Prostate gland (tissue), 2 donors: Measurements from ENCODE around the gene SSU72. TPM values are rescaled to one million over a fixed set of nuclear protein-coding genes. Genes with fewer than 3 reads are reported as not detected.

Experiments used
- DNase-seq: peaks from one replicate; pipeline ENCODE4 v3.0.0-alpha.2; 2019; ENCODE audit warnings: low spot score
- H3K27ac ChIP-seq, 2 donors: fragments of 200-600 bp; sonication (generic); 2 replicates each; pipeline ENCODE4 v1.5.1; 2017 to 2019
- H3K27me3 ChIP-seq: fragments of 200-600 bp; sonication (generic); replicated peaks from 2 replicates; pipeline ENCODE4 v1.5.1; 2019; ENCODE audit not compliant: insufficient read depth
- H3K36me3 ChIP-seq, 2 donors: fragments of 200-600 bp; sonication (generic); 1 replicate in 1 of 2; 2 replicates in 1 of 2; pipeline versions ENCODE4 v1.5.1 to v1.8.1; 2017 to 2019
- H3K4me1 ChIP-seq: fragments of 200-600 bp; sonication (generic); replicated peaks from 2 replicates; pipeline ENCODE4 v1.5.1; 2019
- H3K4me3 ChIP-seq, 2 donors: fragments of 200-600 bp; sonication (generic); 2 replicates each; pipeline ENCODE4 v1.5.1; 2017 to 2019
- H3K9me3 ChIP-seq: fragments of 200-600 bp; sonication (generic); 2 replicates; pipeline ENCODE4 v1.5.1; 2017
- CTCF ChIP-seq, 4 experiments: fragments of 200-600 bp in 2 of 4; fragments of 450-650 bp in 2 of 4; sonication (generic) in 2 of 4; IDR thresholded peaks; 1 replicate in 3 of 4; 2 replicates in 1 of 4; pipeline ENCODE4 v1.5.1; 2016 to 2019; ENCODE audit warnings: antibody characterized with exemption in 4 of 4, mild to moderate bottlenecking in 2 of 4, moderate library complexity in 2 of 4
- POLR2A ChIP-seq: fragments of 450-650 bp; IDR thresholded peaks from one replicate; pipeline ENCODE4 v1.6.1; 2016; ENCODE audit warnings: antibody characterized with exemption, mild to moderate bottlenecking
- POLR2AphosphoS5 ChIP-seq: sonication (generic); formaldehyde crosslinking; IDR thresholded peaks from one replicate; pipeline ENCODE4 v1.6.1; 2017; ENCODE audit warnings: antibody characterized with exemption
- WGBS: methylation state at CpG from one replicate; pipeline ENCODE4 v1.1.5; 2018; 5-methylcytosine and 5-hydroxymethylcytosine counted together
- intact Hi-C: fragments of 100-400 bp; cut with DNase I; formaldehyde crosslinking; loops from one replicate; pipeline ENCODE4 v1.14.2; 2022
- total RNA-seq, 2 donors: library from RNA; depleted of rRNA; stranded (reverse); fragments of >200 nt; gene quantifications; one replicate each; pipeline ENCODE4 v1.1.0, GENCODE V29; 2016

SSU72 gene
- total RNA-seq, 2 donors from 2014 or later, result 173 to 203 TPM

GRCh38 chr1:1541956-1542765 lies 32.5 kb downstream of the SSU72 start:
- 67% methylated on average over 37 of the region's 37 CpGs for WGBS
- TF ChIP-seq POLR2A (no peak), POLR2AphosphoS5 (no peak), CTCF (IDR thresholded peaks at IDR 0.05) (no peak)

DNA sequence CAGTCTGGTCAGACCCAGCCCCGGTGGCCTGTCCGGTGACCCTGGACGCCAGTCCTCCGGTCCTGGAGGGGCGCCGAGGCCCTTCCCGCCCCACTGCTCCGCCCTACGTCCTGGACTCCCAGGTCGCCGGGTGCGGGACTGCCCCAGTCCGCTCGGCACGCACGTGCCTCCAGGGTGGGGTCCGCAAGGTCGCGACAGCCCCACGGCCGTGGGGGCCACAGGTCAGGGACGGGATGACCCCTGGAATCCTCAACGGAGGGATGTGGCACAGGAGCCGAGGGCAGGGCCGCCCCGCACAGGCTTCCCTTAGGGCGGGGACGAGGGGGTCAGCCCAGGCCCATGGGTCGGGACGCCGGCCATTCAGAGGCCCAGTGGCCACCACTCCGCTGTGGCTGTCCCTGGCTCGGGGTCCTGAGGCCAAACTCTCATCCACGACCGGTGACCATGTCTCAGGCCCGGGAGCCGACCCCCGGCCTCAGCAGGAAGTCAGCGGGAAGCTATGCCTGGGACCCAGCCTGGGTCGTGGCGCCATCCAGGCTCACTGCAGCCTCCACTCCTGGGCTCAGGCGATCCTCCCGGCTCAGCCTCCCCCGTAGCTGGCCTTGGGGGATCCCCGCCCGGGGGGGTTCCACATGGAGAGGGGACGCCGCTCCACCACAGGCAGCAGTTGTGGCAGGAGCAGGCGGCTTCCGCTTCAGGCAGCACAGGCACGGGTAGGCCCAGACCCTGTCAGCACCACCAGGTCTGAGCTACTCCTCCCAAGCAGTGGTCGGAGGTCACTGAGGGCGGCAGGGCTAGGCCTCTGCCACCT lies 33.6 kb downstream of the SSU72 start:
- WGBS, result 25% methylated on average over 23 of the region's 53 CpGs
- Histone ChIP-seq H3K27me3 (no peaks in the 10 kb centered on the region), H3K27ac (peak overlapping the region; percentile 62), H3K4me1 (peaks cover 4% of the 10 kb centered on the region), H3K36me3 (no peaks in the 10 kb centered on the region), H3K9me3 (no peaks in the 10 kb centered on the region), H3K4me3 (peak overlapping the region; percentile 54 to 64)
- TF ChIP-seq POLR2A, result no peak
- no peak for TF ChIP-seq POLR2AphosphoS5
- TF ChIP-seq CTCF (IDR thresholded peaks at IDR 0.05), result no peak
- intact Hi-C loops, result no loop called here
- DNase-seq, result no peak

More at GRCh38 chr1:1541956-1542765, 32.5 kb downstream of the SSU72 start:
- Histone ChIP-seq H3K4me3 (no peak overlapping the region), H3K27me3 (no peaks in the 10 kb centered on the region), H3K27ac (no peak overlapping the region), H3K4me1 (peaks cover 4% of the 10 kb centered on the region), H3K36me3 (no peaks in the 10 kb centered on the region), H3K9me3 (no peaks in the 10 kb centered on the region)
- intact Hi-C loops, result no loop called here
- DNase-seq, result no peak

DNA sequence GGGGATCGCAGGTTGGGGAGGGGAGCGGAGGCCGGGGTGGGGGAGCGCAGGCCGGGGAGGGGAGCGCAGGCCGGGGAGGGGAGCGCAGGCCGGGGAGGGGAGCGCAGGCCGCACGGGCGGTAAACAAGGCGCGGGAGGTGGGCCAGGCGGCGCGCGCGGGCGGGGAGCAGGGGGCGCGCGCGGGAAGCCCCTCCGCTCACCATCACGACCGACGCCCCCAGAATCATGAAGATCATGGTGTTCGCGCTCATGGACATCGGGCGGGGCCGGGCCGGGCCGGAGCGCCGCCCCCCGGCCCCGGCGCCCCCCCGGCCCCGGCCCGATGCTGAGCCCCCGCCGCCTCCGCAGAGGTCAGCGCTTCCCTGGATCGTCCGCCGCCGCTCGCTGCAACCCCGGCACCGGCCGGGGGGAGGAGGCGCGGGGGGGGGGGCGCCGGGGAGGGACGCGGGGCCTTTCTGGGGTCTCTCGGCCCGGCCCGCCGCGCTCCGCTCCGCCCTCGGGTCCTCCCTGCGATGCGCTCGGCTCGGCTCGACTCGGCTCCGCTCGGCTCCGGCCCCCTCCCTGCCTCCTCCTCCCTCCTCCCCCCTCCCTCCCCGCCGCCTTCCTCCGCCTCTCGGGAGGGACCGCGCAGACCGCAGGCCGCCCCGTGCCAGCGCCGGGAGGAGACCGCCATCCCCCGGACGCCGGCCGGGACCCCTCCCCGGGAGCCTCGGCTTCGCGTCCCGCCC lies 34.4 kb downstream of the SSU72 start, which contains the start of gene TMEM240:
Gene TMEM240, minus strand, starts transcription at position 535 of the 728 bp plus-strand sequence. Its CDS starts 278 bp downstream, at position 257.
- Histone ChIP-seq H3K9me3 (no peaks in the 10 kb centered on the region), H3K4me3 (peak within 1 kb of the TSS; percentile 54 to 64), H3K36me3 (no peaks in the 10 kb centered on the region), H3K27me3 (no peaks in the 10 kb centered on the region), H3K4me1 (peaks cover 4% of the 10 kb centered on the region), H3K27ac (peak within 1 kb of the TSS; percentile 62)
- intact Hi-C loops, result no loop called here
- no peak for TF ChIP-seq POLR2AphosphoS5
- TF ChIP-seq CTCF (IDR thresholded peaks at IDR 0.05), result no peak
- no peak for TF ChIP-seq POLR2A
- WGBS, result under 1% methylated on average over 43 of the region's 100 CpGs
- DNase-seq, result peak; percentile 66

- H3K9me3 ChIP-seq, result no peaks in the 10 kb centered on the region
- peak overlapping the region; percentile 54 to 64 for H3K4me3 ChIP-seq
- peaks cover 4% of the 10 kb centered on the region for H3K4me1 ChIP-seq
- no peak for TF ChIP-seq POLR2A
- no peak for TF ChIP-seq POLR2AphosphoS5
- TF ChIP-seq CTCF (IDR thresholded peaks at IDR 0.05), result no peak
- no peak for DNase-seq
- H3K36me3 ChIP-seq, result no peaks in the 10 kb centered on the region
- H3K27ac ChIP-seq, result peak overlapping the region; percentile 62
- 17% methylated on average over 43 of the region's 66 CpGs for WGBS
- H3K27me3 ChIP-seq, result no peaks in the 10 kb centered on the region
- intact Hi-C loops, result no loop called here
Measured at GRCh38 chr1:1539310-1540089, 35.2 kb downstream of the SSU72 start.
